ENCODE measurements around the gene STK32B.

STK32B gene

DNA sequence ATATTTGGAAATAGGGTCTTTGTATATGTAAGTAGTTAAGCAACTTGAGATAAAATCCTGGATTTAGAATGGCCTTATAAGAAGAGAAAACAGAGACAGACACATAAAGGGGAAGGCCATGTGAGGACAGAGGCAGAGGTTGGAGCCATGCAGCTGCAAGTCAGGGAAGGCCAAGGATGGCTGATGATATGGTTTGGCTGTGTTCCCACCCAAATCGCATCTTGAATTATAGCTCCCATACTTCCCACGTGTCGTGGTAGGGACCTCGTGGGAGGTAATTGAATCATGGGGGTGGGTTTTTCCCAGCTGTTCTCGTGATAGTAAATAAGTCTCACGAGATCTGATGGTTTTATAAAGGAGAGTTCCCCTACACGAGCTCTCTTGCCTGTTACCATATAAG lies 76.3 kb downstream of the STK32B start:
- FAIRE-seq: no peak

DNA sequence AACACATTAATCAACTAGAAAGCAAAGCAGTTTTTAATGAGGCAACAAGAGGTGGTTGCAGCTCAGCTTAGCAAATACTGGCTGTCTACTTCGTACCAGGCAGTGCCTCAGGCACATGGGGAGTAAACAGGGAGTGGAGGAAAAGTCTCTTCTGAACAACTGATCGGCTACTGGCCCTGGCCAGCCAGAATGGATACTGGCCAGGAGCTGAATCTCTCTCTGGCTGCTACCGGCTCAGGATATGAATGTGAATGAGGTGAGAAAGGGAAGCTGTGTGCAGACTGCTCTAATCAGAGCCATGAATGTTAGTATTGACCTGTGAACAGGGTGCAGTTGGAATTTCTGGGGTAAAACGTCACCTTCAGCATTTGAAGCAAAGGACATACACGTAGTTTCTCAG lies 77.3 kb downstream of the STK32B start:
- FAIRE-seq: no peak

DNA sequence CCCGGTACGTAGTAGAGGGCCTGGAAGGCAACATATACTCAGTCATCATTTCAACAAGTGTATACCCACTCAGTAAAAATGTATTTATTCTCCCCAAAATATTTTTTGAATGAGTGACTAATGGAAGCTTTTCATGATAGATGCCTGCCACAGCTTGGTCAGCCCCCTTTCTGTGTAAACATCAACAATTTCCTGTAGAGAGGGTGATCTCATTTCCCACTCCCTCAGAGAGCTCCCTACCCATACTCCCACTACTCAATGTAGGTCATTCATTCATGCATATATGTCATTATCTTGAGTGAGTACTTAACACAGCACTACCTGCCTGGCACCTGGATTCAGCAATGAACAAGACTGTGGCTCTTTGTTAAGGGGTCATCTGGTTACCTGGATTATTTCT lies 81.9 kb downstream of the STK32B start:
- no peak for FAIRE-seq

- no peak for FAIRE-seq
Measured at GRCh38 chr4:5133933-5134594, 82.8 kb downstream of the STK32B start.

GRCh38 chr4:5134620-5135019 lies 83.3 kb downstream of the STK32B start:
- FAIRE-seq: no peak

DNA sequence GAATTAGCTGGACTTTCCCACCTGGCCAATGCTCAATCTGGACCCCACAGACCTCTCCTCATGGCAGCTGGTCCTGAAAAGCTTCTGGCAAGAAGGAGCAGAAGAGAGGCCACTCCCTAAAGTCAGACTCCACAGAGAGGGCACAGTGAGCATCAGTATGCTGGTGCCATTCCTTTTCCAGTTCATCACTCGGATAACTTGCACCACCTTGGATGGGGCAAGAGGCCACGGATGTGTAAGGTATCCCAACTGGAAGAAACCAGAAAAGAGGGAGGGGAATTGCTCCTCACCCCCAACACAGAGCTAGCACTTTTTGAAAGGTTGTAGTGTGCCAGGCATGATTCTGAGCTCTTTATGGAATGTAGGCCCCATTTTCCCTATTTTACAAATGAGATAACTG lies 85.9 kb downstream of the STK32B start:
- no peak for FAIRE-seq

GRCh38 chr4:5137927-5138326 lies 86.6 kb downstream of the STK32B start:
- FAIRE-seq: no peak

DNA sequence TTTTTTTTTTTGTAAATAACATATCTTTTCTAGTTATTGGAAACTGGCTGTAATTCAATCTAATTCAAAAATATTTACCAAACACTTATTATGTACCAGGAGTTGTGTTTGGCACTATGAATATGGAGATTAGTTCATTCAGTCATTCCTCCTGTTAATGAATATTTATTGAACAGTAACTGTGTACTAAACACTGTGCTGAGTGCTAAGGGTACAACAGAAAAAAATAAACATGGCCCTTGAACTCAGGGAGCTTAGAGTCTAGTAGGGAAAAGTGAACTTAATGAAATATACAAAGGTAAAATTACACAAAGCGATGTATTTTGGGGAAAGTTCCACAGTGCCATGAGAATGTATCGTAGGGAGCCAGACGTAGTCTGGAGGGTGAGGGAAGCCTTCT lies 87.1 kb downstream of the STK32B start:
- no peak for FAIRE-seq

DNA sequence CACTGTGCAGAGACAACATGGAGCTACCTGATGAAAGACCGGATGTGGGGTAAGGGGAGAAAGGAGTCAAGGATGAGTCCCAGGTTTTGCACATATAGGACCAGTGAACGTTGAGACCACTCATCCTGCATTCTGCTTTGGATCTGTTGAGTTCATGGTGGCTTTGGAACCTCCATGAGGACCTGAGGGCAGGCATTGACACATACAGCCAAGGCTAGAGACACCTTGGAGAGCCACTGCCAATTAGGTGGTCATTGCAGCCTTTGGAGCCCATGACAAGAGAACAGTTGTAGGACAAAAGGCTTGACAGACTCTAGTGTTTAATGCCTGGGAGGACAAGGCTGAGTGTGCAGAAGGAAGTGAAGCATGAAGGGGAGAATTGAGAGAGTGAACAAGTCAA lies 87.9 kb downstream of the STK32B start:
- FAIRE-seq: no peak

GRCh38 chr4:5141802-5142201 lies 90.5 kb downstream of the STK32B start:
- no peak for FAIRE-seq

GRCh38 chr4:5142726-5143125 lies 91.4 kb downstream of the STK32B start:
- no peak for FAIRE-seq

GRCh38 chr4:5143306-5143861 lies 92.1 kb downstream of the STK32B start:
- FAIRE-seq: no peak

- no peak for FAIRE-seq
Measured at GRCh38 chr4:5143940-5144339, 92.7 kb downstream of the STK32B start.

- FAIRE-seq: no peak
Measured at GRCh38 chr4:5144384-5144783, 93.1 kb downstream of the STK32B start.

DNA sequence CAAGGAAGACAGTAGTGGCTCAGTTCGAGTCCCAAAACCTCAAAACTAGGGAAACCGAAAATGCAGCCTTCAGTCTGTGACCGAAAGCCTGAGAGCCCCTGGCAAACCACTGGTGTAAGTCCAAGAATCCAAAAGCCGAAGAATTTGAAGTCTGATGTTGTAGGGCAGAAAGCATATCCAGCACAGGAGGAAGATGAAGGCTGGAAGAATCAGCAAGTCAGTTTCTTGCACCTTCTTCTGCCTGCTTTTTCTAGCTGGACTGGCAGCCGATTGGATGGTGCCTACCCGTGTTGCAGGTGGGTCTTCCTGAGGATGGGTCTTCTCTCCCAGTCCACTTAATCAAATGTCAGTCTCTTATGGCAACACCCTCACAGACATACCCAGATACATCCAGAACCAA lies 95.0 kb downstream of the STK32B start:
- FAIRE-seq: no peak

DNA sequence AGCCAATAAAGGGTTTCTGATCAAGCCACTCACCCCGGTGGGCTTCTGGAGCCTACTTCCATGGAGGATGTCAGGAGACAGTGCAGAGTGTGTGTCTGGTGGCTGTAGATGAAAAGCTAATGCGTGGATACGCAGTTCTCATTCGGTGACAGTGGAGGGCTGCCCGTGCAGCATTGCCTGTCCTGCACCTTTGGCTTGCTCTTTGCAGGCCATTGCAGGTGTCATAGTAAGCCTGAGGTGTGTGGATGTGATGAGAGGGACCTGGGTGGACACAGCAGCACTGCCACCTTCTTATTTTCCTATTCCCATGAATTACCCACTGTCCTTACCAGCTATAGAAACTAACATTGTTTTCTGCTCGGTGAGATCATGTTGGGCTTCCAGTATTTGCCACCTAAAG lies 101.2 kb downstream of the STK32B start:
- no peak for FAIRE-seq

DNA sequence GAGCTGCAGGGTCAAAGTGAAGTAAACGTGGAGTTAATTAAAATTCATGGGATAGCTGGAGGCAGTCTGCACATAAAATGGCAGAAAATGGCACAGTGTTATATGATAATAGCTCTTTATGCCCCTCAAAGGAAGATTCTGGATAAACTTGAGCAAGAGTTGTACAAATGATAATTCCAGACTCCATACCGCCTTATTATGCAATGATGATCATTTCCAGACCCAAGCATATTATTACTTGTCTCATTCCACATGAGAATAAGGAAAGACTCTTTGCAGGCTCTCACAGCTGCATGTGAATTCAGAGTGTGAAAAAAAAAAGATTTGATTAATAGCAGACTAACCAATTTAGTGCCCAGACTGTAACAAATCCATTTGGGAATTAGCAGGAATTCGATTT lies 105.4 kb downstream of the STK32B start:
- no peak for FAIRE-seq

GRCh38 chr4:5157791-5158770 lies 106.8 kb downstream of the STK32B start:
- no peak for FAIRE-seq

DNA sequence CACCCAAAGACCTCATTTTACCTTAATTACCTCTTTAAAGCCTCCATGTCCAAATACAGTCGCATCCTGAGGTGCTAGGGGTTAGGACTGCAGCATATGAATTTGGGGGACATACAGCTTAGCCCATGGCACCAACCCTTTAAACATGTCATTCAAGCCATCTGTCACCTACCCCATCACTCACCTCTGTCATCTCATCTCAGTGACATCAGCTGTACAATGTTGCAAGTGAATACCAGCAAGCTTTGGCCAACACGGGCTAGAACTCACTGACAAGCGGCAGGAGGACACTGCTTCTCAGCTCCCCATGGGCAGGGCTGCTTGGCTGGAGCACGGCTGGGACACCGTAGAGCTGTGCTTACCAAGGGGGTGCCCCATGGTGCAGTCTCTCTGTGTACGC lies 107.5 kb downstream of the STK32B start:
- FAIRE-seq: no peak

DNA sequence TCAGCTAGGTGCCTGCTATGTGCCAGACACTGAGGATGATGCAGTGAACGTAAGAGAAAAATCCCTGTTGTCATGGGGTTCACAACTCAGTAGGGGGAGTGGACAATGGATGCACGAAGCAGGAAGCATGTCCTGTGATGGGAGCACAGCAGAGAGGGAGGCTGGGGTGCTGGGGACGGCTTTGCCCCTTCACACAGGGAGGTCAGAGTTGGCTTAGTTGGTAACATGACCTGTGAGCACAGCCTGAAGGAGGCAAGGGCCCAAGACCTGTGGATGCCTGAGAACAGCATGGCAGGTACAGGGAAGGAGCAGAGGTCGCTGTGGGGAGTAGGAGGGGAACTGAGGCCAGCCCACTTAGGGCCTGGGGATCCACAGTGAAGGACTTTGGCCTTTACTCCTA lies 109.4 kb downstream of the STK32B start:
- no peak for FAIRE-seq

DNA sequence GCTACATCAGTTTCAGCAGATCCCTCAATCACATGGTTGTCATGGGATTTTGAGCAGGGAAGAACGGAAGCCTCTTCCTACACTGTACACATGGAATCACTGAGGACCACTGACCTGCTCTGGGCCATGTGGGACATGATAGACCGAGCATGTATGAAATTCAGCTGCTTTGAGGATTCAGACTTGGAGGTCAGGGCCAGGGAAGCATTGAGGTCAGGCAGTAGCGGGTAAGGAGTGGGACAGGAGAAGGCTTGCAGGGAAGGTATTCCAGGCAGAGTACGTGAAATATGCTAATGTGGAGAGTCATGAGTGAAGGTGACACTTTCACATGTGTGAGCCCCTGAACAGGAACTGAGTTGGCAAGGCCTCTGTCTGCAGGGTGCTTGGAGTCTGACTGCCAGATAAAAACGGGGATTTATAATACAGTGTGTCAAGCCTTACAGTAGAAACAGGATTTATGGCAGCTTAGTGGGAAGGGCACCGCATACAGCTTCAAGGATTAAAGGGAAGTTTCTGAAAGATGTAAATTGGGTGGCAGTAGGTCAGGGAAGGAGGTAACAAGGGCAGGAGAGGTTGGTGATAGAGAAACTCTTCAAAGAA lies 111.7 kb downstream of the STK32B start:
- no peak for FAIRE-seq

GRCh38 chr4:5164221-5164912 lies 113.1 kb downstream of the STK32B start:
- no peak for FAIRE-seq
